GM19193 (cell line): ENCODE measurements around the gene ZSWIM3.

Experiments used
- POLR2A ChIP-seq: IDR thresholded peaks from 4 replicates; pipeline ENCODE4 v1.6.1; 2011; ENCODE audit not compliant: insufficient read depth, insufficient read length; ENCODE audit errors: extremely low read depth

ZSWIM3 gene

GRCh38 chr20:45842169-45842812, 15.1 kb upstream of the ZSWIM3 start:
- no peak for TF ChIP-seq POLR2A

DNA sequence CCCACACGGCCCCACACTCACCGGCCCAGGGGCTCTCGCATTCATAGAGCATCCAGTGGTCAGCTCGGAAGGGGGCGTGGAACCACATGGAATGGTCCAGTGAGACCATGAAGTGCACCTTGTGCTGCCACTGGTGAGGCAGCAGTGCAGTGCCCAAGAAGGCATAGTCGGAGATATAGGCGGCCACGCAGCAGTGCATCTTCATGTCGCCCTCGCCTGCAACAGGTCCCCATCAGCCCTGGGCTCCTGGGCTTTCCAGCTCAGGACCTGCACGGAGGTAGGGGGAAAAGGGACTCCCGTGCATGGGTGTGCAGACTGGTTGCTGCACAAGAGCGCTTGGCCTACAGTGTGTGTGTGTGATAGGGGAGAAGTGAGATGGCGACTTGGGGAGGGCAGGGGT, 13.9 kb upstream of the ZSWIM3 start:
- TF ChIP-seq POLR2A, result no peak

DNA sequence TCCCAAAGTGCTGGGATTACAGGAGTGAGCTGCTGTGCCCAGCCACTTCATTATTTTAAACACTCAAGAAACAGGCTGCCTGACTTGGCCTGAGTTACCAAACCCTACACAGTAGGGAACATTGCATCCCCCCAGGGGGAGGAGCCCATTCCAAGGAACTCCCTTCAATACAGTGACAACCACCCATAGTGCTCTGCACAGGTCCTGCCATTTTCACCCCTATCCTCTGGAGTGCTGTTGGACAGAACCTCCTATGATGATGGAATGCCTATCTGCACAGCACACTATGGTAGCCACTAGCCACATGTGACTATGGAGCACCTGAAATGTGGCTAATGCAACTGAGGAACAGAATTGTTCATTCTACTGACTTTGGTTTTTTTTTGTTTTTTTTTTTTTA, 12.0 kb upstream of the ZSWIM3 start:
- TF ChIP-seq POLR2A, result no peak

GRCh38 chr20:45848421-45848820, 9.0 kb upstream of the ZSWIM3 start:
- no peak for TF ChIP-seq POLR2A

DNA sequence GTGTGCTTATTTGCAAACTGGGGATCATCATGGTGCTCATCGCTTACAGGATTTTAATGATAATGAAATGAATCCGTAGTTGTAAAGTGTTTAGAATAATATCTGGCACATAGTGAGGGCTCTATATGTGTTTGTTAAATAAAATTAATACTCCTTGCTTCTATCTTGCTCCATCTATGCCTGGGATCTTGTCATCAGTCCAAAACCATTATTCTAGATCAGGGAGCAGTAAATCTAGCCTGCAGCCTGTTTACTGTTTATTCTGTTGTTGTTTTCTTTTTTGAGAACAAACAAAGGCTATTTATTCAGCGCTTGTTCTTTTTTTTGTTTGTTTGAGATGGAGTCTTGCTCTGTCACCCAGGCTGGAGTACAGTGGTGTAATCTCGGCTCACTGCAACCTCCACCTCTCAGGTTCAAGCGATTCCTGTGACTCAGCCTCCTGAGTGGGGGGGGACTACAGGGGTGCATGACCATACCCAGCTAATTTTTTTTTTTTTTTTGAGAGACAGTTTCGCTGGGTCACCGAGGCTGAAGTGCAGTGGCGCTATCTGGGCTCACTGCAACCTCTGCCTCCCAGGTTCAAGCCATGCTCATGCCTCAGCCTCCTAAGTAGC, 8.3 kb upstream of the ZSWIM3 start:
- TF ChIP-seq POLR2A, result no peak

- no peak for TF ChIP-seq POLR2A
These were observed 7.2 kb upstream of the ZSWIM3 start for GRCh38 chr20:45850238-45850637.

DNA sequence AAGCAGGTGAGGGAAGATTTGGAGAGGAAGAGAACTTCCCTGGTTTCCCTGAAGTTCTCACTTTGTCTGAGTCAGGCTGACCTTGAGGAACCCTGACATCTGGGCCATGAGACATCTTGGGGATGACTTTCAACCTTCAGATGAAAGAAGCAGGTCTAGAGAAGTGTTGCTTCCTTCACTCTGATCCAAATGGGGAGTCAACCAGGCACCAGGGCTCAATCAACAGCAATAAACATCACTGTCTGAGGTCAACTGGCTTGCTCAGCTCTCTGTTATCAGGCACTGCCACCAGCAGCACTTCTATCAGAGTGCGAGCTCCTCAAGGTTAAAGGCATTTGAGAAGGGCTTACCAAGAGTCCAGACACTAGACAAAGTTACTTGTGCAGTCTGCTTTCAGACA, 6.5 kb upstream of the ZSWIM3 start:
- no peak for TF ChIP-seq POLR2A

GRCh38 chr20:45851501-45851900, 5.9 kb upstream of the ZSWIM3 start:
- no peak for TF ChIP-seq POLR2A

DNA sequence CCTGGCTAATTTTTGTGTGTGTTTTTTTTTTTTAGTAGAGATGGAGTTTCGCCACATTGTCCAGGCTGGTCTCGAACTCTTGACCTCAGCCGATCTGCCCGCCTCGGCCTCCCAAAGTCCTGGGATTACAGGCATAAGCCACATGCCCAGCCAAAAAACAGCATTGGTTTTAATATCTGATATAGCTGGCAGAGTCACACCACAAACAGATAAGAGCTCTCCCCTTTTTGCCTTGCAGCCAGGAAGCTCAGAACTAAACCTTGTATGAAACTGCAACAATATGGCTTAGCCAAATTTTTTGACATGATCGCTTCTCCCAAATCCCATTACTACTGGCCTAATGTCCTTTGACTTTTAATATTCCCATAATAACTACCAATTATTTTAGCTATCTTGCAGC, 5.1 kb upstream of the ZSWIM3 start:
- TF ChIP-seq POLR2A, result no peak

DNA sequence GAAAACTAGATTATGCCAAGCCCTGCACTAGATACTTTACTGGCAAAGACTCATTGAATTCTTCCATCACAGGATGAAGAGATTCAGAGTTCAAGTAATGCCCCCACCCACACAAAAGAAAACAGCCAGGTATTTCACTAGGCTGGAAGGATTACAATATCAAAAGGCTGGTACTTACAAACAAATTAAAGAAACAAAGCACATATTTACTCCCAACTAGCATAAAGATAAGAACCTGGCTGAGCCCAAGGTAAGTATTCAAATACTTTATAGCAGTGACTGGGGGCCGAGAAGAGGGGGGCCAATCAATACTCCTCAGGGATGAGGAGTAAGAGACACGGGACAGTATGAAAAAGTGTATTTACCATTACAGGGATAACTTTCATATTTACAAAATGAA, 3.9 kb upstream of the ZSWIM3 start:
- no peak for TF ChIP-seq POLR2A

DNA sequence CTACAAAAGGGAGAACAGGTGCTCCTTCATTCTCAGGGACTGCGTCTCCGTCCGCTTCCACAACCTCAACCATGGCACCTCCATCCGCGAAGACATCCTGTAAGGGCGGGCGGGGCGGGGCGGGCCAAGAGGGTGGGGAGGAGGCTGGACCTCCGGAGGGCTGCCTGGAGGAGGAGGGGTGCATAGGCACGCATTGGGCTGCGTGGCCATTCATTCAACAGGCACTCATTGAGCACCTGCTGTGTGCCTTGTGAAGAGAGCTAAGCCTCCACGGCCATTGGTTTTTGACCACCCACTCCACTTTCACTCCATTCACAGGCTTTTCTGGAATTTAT, 435 bp downstream of the ZSWIM3 start:
- TF ChIP-seq POLR2A, result no peak

DNA sequence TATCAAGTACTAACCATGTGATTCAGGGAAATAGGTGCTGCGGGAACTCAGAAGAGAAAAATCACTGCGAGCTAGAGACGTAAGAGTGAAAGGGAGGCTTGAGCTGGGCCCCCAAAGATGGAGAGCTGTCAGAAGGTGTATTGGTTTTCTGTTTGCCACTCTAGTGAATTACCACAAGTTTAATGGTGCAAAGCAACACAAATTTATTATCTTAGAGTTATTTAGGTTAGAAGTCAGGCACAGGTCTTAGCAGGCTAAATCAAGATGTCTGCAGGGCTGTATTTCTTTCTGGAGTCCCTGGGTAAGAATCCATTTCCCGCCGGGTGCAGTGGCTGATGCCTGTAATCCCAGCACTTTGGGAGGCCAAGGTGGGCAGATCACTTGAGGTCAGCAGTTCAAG, 2.5 kb downstream of the ZSWIM3 start:
- no peak for TF ChIP-seq POLR2A

GRCh38 chr20:45860560-45861220, 3.3 kb downstream of the ZSWIM3 start:
- TF ChIP-seq POLR2A, result no peak

- no peak for TF ChIP-seq POLR2A
These were observed 4.0 kb downstream of the ZSWIM3 start for GRCh38 chr20:45861221-45862075.
